SU-DHL-6 (cell line): ENCODE data around the gene PANK3.

ENCODE experiments used
- H2AFZ ChIP-seq: fragments of 200-600 bp; sonication (generic); 2 replicates; pipeline ENCODE4 v1.6.1; 2014; ENCODE audit warnings: low read depth, mild to moderate bottlenecking, moderate library complexity, mixed read lengths, antibody characterized with exemption, low read length; ENCODE audit not compliant: severe bottlenecking
- H3F3A ChIP-seq: fragments of 200-600 bp; shearing (Covaris generic); 2 replicates; pipeline ENCODE4 v1.6.0; 2016; ENCODE audit warnings: antibody characterized with exemption, mild to moderate bottlenecking; ENCODE audit not compliant: insufficient read depth
- H3K27ac ChIP-seq: fragments of 200-600 bp; sonication (generic); 2 replicates; pipeline ENCODE4 v1.5.1; 2016; ENCODE audit warnings: low read depth, mild to moderate bottlenecking, low read length, moderate library complexity, mixed read lengths
- H3K27me3 ChIP-seq: fragments of 200-600 bp; sonication (generic), shearing (Covaris generic); 2 replicates; pipeline ENCODE4 v1.6.0; 2014; ENCODE audit warnings: mild to moderate bottlenecking, low read length
- H3K36me3 ChIP-seq: fragments of 200-600 bp; sonication (generic); 2 replicates; pipeline ENCODE4 v1.6.1; 2014; ENCODE audit warnings: mild to moderate bottlenecking, low read length, mixed read lengths
- H3K4me2 ChIP-seq: fragments of 300-600, 200-600 bp; shearing (Covaris generic), sonication (generic); 2 replicates; pipeline ENCODE4 v1.6.0; 2014; ENCODE audit warnings: low read length, low read depth, mild to moderate bottlenecking; ENCODE audit not compliant: poor library complexity, severe bottlenecking
- H3K4me3 ChIP-seq: fragments of 200-600 bp; sonication (generic); 2 replicates; pipeline ENCODE4 v1.5.1; 2014; ENCODE audit warnings: antibody characterized with exemption, low read length, mild to moderate bottlenecking, mixed read lengths; ENCODE audit not compliant: insufficient read depth, poor library complexity, severe bottlenecking
- H3K79me2 ChIP-seq: fragments of 200-600 bp; sonication (generic); 2 replicates; pipeline ENCODE4 v1.6.1; 2014; ENCODE audit warnings: mild to moderate bottlenecking, low read length, moderate library complexity; ENCODE audit not compliant: insufficient read depth
- H3K9ac ChIP-seq: fragments of 200-600 bp; sonication (generic); 2 replicates; pipeline ENCODE4 v1.7.0; 2014; ENCODE audit warnings: mild to moderate bottlenecking, low read length
- H3K9me2 ChIP-seq: fragments of 200-600 bp; sonication (generic); replicated peaks from 2 replicates; pipeline ENCODE4 v1.6.1; 2014; ENCODE audit warnings: low read length; ENCODE audit not compliant: insufficient read depth
- H3K9me3 ChIP-seq: fragments of 200-600 bp; sonication (generic); 2 replicates; pipeline ENCODE4 v1.6.1; 2014; ENCODE audit warnings: low read length, mixed read lengths; ENCODE audit not compliant: insufficient read depth
- H4K20me1 ChIP-seq: fragments of 200-600 bp; sonication (generic); 2 replicates; pipeline ENCODE4 v1.6.1; 2014; ENCODE audit warnings: low read depth, mild to moderate bottlenecking, antibody characterized with exemption, low read length, moderate library complexity, mixed read lengths
- EZH2phosphoT487 ChIP-seq: fragments of 200-600 bp; sonication (generic), shearing (Covaris generic); conservative IDR thresholded peaks from 2 replicates; pipeline ENCODE4 v1.6.1; 2018; ENCODE audit warnings: mild to moderate bottlenecking, antibody characterized with exemption, low read length, moderate library complexity, mixed read lengths
- TF ChIP-seq, protein P1 (sequence below): fragments of 200-600 bp; sonication (generic); IDR thresholded peaks from one replicate; pipeline ENCODE4 v1.5.1; 2017; ENCODE audit warnings: antibody characterized with exemption, mild to moderate bottlenecking, low read length, moderate library complexity; ENCODE audit not compliant: insufficient read depth, poor library complexity, severe bottlenecking

Gene PANK3

DNA sequence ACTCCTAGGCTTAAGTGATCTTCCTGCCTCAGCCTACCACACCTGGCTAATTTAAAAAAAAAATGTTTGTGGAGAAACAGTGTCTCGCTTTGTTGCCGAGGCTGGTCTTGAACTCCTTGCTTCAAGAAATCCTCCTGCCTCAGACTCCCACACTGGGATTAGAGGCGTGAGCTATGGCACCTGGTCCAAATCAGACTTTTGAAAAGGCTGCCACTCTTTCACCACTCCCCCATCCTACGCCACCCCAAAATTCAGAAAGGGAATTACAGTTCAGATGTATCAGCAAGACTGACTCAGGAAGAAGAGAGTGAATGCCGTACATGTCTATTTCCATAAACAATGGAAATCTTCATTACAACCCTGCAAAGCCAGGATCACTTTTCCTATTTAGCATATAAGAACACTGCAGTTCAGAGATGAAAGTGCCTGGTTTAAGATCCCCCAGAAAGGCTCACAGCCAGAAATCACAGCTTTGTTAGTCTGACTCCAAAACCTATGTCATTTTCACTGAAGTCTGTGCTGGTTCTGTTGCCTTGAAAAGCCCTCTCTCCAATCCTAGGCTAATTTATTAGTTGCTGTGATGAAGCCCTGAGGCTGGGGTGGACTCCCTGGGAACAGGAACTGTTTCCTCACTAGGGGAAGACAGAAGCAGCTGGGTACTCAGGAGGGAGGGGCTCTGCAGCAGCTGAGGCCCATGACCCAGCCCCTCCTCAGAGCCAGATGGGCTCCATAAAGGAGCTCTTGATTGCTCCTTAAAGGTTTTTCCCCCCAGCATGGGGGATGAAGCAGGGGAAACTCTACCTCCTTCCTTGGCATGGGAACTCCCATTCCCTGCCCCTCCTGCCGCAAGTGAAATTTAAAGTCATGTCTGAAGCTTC is 46.9 kb downstream of the PANK3 start:
- no peak for TF ChIP-seq EZH2phosphoT487
- Histone ChIP-seq H3K79me2 (no peaks in the 10 kb centered on the region), H3K27me3 (no peaks in the 10 kb centered on the region), H2AFZ (no peak overlapping the region), H3F3A (no peaks in the 10 kb centered on the region), H3K9ac (no peak overlapping the region), H3K4me3 (no peak overlapping the region), H3K9me2 (no peaks in the 10 kb centered on the region), H3K4me2 (no peak overlapping the region), H3K27ac (no peak overlapping the region), H3K36me3 (no peaks in the 10 kb centered on the region), H3K9me3 (no peaks in the 10 kb centered on the region), H4K20me1 (no peaks in the 10 kb centered on the region)

DNA sequence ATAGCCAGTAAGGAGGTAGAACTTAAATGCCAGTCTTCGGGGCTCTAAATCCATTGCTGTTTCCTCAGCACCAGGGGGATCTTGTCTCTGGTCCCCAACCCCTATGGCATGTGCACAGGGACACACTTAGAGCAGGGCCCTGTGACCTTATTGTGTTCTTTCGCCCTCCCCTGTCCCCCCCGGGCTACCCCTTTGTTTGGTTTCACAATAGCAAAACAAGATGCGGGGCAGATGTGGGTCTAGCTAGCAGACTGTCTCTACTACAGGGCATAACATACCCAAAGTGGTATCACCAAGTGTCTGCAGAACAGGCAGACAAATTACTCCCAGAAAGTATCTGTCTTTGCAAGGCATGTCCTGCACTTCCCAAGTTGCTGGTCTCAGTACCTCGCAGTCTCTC is 48.0 kb downstream of the PANK3 start:
- Histone ChIP-seq H3K36me3 (no peaks in the 10 kb centered on the region), H3K9ac (no peak overlapping the region), H3K27me3 (no peaks in the 10 kb centered on the region), H4K20me1 (no peaks in the 10 kb centered on the region), H3K4me2 (no peak overlapping the region), H3K79me2 (no peaks in the 10 kb centered on the region), H3K9me3 (no peaks in the 10 kb centered on the region), H2AFZ (no peak overlapping the region), H3F3A (no peaks in the 10 kb centered on the region), H3K9me2 (no peaks in the 10 kb centered on the region), H3K4me3 (no peak overlapping the region), H3K27ac (no peak overlapping the region)
- TF ChIP-seq EZH2phosphoT487: no peak
- TF ChIP-seq, protein P1, sequence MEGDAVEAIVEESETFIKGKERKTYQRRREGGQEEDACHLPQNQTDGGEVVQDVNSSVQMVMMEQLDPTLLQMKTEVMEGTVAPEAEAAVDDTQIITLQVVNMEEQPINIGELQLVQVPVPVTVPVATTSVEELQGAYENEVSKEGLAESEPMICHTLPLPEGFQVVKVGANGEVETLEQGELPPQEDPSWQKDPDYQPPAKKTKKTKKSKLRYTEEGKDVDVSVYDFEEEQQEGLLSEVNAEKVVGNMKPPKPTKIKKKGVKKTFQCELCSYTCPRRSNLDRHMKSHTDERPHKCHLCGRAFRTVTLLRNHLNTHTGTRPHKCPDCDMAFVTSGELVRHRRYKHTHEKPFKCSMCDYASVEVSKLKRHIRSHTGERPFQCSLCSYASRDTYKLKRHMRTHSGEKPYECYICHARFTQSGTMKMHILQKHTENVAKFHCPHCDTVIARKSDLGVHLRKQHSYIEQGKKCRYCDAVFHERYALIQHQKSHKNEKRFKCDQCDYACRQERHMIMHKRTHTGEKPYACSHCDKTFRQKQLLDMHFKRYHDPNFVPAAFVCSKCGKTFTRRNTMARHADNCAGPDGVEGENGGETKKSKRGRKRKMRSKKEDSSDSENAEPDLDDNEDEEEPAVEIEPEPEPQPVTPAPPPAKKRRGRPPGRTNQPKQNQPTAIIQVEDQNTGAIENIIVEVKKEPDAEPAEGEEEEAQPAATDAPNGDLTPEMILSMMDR: no peak

DNA sequence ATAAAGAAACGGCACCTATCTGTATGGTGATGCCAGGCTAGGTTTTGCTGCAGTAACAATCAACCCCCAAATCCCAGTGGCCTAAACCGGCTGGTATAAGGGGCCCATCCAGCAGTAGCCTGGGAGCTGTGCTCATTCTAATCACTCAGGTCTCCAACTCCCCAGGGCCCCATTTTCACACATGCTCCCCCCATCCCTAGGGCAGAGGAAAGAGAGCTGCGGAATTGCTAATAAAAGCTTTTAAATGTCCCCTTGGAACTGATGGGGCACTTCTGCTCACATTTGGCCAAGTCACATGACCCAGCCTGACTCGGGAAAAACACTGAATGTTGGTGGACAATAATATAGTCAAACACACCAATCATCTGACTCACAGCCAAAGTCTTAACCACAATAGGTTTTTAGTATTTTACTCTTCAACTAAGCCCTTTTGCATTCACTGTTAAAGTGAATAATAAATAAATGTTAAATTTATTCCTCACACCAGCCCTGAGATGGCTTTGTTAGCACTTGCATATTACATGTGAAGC is 48.5 kb downstream of the PANK3 start:
- no peak overlapping the region for H2AFZ ChIP-seq
- TF ChIP-seq, protein P1: no peak
- H3K27me3 ChIP-seq: no peaks in the 10 kb centered on the region
- H3K9me3 ChIP-seq: no peaks in the 10 kb centered on the region
- no peak overlapping the region for H3K9ac ChIP-seq
- H3K4me2 ChIP-seq: no peak overlapping the region
- H3K9me2 ChIP-seq: no peaks in the 10 kb centered on the region
- no peaks in the 10 kb centered on the region for H4K20me1 ChIP-seq
- no peak overlapping the region for H3K27ac ChIP-seq
- H3F3A ChIP-seq: no peaks in the 10 kb centered on the region
- no peak overlapping the region for H3K4me3 ChIP-seq
- H3K36me3 ChIP-seq: no peaks in the 10 kb centered on the region
- no peaks in the 10 kb centered on the region for H3K79me2 ChIP-seq
